T follicular helper cell (primary cell): ENCODE data around the gene TPCN1.
"Not testable (repeated sequence)": the region's sequence is repeated elsewhere in the genome, so short reads cannot be mapped to it uniquely, and the experiment has no call there.

ENCODE experiments used
- DNase-seq: peaks from one replicate; pipeline ENCODE4 v3.0.0-alpha.2; 2020; ENCODE audit warnings: low read depth

TPCN1 gene

DNA sequence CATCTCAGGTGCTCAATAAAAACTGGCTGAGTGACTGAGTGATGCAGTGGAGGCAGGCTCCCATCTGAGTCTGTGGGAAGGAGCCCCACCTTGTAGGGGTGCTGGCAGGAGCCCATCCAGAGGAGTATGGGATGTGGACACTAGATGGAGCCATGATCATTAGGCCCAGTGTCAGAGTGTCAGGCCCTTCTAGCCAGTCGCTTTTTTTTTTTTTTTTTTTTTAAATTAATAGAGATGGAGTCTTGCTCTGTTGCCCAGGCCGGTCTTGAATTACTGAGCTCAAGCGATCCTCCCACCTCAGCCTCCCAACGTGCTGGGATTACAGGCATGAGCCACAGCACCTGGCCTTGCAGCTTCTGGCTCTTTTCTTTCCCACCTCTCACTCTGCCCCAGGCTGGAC lies 24.3 kb upstream of the TPCN1 start:
- DNase-seq = peak; percentile 32

- no peak for DNase-seq
These were observed 23.7 kb upstream of the TPCN1 start for GRCh38 chr12:113197518-113198077.

GRCh38 chr12:113198296-113198695 lies 23.0 kb upstream of the TPCN1 start:
- DNase-seq = no peak

DNA sequence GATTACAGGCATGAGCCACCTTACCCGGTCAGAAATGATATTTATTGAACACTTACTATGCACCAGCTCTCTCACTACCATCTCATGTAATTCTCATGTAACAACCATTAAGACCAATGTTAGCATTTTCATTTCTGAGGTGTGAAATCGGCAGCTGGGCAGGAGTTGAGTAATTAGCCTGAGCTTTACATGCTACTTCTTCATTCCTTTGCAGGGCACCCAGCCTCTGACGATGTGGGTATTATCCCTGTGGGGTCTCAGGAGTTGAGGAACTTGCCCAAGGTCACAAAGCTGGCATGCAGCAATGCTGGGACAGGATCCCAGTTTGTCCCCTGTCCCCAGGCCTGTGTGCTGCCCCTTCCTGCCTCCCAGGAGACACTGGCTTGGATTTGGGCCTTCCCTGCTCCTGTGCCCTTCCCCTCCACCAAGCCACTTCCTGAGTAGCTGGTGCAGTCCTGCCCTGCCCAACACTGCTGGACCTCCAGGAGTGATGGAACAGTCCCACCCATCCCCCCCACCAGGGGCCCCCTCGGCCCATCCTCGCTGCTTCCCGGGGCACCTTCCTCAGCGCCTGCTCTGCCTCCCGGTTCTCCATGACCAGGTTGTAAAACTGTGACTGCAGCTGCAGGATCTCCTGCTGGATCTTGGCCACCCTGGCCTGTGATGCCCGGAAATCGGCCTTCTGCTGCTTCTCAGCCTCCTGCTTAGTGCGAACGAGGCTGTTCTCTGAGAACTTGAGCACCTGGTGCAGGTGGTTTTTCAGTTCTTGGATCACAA lies 21.1 kb upstream of the TPCN1 start:
- no peak for DNase-seq

DNA sequence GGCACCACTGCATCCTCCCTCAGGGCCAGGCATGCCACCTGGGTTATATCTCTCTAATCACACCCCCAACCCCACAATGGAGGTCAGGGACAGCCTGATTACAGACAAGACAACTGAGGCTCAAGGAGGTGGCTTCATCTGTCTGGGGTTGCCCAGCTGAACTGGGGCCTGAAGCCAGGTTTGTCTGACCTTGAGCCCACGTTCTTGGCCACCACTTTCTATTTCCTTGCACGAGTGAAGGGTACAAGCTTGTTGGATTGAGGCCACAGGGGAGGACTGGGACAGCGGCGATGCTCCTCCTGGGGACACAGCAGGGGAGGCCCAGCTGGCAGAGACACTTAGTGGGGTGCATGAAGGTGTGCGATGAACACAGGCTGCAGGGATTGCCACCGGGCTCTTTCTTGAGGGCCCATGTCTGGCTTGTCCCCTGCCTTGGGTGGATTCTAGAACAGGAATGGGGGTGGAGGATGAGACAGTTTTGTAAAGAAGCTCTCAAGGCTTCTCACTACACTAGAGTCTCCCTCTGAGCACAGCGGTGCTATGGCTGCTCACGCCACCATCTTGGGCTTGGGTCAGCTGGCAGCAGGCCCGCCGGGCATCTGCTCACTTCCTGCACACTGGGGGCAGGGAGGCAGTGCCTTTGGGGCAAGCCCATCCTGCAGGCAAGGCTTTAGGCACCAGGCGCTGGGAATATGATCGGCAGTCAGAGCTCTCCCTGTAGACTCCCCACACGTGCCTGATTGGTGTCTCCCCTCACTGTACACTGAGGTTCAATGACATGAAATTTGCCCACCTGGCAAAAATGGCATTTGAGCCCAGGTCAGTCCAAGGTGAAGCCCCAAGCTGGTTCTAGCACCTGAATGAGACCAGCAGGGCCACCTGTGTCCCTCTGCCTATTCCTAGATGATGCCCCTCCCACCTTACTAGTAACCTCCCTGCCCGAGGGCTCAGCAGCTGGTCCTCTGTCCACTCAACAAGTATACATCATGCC lies 19.8 kb upstream of the TPCN1 start:
- no peak for DNase-seq

- no peak for DNase-seq
These were observed 18.8 kb upstream of the TPCN1 start for GRCh38 chr12:113202300-113203075.

DNA sequence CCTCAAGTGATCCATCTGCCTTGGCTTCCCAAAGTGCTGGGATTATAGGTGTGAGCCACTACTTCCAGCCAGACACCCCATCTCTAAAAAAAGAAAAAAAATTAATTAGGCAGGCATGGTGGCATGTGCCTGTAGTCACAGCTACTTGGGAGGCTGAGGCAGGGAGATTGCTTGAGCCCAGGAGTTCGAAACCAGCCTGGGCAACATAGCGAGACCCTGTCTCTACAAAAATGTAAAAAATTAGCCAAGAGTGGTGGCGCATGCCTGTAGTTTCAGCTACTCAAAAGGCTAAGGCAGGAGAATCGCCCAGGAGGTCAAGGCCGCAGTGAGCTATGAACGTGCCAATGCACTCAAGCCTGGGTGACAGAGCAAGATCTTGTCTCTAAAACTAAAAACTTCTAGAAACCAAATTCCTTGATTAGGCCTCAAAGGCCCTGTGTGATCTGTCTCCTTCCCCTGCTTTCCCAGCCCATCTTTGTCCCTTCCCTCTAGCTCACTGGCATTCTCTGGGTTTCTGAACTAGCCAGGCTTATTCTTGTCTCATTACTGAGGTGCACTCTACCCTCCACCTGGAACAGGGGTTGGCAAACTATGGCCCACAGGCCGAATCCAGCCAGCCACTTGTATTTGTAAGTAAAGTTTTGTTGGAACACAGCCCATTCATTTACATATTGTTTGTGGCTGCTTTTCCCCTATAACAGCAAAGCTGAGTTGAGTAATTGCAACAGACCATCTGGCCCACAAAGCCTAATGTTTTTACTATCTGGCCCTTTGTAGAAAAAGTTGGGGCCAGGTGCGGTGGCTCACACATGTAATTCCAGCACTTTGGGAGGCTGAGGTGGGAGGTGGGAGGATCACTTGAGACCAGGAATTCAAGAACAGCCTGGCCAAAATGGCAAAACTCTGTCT lies 17.2 kb upstream of the TPCN1 start:
- DNase-seq = no peak

DNA sequence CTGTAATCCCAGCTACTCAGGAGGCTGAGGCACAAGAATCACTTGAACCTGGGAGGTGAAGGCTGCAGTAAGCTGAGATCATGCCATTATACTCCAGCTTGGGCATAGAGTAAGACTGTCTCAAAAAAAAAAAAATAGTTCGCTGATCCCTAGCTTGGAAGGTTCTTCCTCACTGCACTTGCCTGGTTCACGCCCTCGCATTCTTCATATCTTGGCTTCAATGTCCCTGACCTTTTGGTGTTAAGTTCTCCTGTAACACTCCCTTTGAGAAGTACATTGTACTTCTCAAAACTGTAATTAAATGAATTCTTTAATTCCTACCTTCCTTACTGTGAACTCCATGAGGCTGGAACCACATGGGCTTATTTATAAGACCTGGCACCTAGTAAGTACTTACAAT lies 16.5 kb upstream of the TPCN1 start:
- DNase-seq = no peak

DNA sequence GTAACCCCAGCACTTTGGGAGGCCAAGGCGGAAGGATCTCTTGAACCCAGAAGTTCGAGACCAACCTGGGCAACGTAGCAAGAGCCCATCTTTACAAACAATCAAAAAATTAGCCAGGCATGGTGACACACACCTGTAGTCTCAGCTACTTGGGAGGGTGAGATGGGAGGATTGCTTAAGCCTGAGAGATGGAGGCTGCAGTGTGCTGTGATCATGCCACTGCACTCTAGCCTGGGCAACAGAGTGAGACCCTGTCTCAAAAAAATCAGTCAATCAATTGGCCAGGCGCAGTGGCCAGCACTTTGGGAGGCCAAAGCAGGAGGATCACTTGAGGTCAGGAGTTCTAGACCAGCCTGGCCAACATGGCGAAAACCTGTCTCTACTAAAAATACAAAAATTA lies 14.5 kb upstream of the TPCN1 start:
- not testable (repeated sequence) for DNase-seq

DNA sequence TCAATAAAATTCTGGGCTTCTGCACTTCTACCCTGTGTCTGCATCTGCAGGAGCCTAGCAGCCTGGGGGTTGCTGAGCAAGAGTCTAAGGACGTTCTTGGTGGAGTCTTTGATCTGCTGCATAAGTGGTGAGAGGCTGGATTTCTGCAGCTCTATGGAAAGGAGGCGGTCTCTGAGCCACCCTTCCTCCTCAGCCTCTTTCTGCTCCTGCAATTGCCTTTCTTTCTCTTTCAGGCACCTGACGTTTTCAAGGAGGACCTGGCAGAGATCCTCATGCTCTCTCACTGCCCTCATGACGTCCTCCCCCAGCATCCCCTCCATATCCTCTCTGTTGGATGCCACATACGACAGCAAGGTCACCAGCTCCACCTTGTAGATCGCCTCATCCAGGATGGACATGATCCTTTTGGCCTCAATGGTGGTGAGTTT lies 13.6 kb upstream of the TPCN1 start:
- DNase-seq = no peak

DNA sequence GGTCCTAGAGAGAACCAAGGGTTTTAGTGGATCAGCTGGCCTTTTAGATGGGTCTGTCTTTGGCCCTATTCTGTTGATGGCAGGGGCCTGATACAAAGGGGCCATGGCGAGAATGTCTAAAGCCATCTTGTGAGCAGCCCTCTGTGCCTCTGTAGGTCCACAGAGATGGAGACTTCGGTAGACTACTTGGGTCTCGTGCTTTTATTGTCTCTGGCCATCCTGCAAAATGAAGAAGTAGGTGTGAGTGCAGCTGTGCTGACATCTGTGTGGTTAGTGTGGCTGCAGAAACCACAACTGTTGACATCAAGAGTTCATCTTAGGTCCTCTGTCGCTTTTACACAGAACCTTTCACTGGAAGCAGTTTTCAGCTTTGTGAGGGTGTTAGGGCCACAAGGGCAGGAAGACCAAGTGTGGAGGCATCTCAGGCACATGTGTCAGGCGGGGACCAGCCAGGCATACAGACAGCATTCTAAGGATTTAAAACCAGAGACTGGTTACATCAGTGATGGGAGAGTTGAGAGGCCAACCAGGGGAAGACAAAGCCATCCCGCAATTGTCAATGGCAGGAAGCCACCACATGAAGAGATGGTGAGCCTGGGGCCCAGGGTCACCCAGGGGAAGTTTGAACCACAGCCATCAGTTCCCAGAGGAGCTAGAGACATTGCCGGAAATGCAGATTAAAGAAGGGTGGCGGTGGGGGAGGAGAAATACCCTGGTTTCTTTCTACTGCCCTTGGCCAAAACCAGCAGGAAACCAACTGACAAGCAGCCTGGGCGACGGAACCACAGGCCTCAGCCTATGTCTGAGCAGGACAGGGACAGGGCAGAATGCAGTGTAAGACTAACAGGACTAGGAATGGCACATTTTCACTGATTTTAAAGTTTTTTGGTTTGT lies 13.0 kb upstream of the TPCN1 start:
- DNase-seq = peak; percentile 41

DNA sequence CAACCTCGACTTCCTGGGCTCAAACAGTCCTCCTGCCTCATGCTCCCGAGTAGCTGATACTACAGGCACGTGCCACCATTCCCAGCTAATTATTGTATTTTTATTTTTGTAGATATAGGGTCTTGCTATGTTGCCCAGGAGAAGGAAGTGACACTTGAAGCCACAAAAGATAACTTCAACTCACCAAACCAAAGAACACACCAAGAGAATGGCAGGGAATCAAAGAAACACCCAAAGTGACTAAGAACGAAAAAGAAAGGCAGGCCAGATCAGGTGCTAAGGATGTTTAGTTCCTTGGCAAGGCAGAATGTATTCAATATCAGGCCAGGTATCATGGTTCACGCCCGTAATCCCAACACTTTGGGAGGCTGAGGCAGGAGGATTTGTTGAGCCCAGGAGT lies 10.1 kb upstream of the TPCN1 start:
- DNase-seq = no peak

DNA sequence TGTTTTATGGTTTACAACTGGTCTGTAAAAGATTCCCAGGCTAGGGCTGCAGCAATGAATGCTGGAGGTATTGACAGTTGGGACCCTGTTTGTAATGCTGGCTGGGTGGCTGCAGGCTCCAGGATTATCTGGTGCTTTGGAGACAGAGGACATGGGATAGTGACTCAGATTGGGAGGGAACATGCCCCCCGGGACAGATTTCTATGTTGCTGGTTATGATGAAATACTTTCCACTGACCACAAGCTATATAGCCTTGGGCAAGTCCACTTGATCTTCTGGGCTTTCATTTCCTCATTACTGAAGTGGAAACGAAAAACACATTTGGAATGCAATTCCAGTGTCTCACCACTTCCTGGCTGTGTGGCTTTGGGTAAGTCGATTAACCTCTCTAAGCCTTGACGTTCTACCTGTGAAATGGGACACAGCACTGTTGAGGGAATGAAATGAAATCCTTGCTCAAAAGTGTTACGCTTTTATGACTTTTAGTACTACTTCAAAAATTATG lies 6.3 kb upstream of the TPCN1 start:
- DNase-seq = no peak

DNA sequence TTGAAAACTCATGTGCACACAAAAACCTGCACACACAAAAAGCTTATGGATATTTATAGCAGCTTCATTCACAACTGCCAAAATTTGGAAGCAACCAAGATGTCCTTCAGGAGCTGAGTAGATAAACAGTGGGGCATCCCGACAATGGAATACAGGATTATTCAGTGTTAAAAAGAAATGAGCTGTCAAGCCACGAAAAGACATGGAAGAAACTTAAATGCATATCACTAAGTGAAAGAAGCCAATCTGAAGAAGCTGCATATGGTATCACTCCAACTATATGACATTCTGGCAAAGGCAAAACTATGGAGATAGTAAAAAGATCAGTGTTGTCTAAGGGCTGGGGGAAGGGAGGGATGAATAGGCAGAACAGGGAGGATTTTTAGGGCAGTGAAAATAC lies 5.2 kb upstream of the TPCN1 start:
- DNase-seq = no peak

GRCh38 chr12:113220593-113221180 lies 577 bp upstream of the TPCN1 start:
- no peak for DNase-seq

DNA sequence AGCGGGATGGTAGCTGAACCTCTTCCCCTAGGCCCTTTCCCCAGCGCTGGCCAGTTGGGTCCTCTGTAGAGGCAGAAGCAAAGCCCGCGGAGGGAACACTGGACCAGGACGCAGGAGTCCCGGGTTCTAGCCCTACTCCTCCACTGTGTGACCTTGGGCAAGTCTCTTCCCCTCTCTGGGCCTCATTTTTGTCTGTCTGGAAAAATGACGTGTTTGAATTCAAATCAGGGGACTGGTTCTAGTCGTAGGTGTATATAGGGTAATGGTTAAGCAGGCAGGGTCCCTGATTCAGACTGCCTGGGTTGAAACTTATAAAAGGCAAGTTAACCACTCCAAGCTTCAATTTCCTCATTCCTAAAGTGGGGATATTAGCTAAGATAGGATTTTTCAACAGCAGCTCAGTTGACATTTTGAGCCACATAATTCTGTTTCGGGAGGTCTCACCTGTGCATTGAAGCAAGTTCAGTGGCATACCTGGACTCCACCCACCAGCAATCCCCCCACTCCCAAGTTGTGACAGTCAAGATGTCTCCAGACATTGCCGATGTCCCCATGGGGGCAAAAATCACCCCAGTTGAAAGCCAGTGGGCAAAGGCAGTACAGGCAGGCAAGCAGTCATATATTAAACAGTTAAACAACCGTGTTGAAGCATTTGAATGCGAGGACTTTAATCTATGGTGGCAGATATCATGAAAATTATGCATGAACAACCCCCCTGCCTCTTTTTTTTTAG lies 899 bp downstream of the TPCN1 start:
- no peak for DNase-seq

DNA sequence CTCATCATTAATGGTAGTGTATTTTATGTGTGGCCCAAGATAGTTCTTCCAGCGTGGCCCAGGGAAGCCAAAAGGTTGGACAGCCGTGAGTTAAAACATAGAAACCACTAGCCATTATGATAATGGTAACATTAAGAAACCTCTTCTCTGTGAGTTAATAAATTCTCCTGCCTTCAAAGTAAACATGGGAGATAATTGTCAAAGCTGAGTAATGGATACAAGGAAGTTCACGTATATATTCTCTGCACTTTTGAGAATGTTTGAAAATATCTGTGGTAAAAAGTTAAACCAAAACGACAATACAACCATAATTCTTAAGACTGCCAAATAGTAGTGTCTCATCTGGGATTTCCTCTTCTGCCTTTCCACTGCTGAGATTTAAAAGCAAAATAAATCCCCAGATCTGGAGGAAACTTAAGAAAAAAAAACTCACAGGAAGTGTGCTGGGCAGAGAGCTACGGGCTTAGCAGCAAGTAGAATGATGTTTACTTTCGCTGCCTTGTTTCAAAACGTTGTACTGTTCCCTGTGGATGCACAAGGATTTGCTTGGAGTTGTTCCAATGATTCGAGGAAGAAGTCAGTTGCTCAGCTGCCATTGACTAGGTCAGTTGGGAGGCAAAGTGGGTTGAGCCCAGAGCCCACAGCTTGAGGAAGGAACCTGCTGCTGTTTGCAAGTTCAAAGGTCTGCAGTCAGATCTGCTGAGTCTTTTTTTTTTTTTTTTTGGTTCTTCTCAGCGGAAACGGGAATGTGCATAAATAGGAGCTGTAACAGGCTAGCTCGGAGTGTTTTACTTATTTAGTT lies 1.7 kb downstream of the TPCN1 start:
- DNase-seq = no peak

DNA sequence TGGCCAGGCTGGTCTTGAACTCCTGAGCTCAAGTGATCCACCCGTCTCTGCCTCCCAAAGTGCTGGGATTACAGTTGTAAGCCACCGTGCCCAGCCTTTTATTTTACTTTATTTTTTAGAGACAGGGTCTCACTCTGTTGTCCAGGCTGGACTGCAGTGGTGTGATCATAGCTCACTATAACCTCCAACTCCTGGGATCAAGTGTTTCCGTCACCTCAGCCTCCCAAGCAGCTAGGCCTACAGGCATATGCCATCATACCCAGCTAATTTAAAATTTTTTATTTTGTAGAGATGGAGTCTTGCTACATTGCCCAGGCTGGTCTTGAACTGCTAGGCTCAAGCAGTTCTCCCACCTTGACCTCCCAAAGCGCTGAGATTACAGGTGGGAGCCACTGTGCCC lies 3.7 kb downstream of the TPCN1 start:
- DNase-seq = no peak
